ENCODE results near the gene NFYC. TPM values are rescaled to one million over a fixed set of nuclear protein-coding genes. Genes with fewer than 3 reads are reported as not detected.

NFYC gene
- total RNA-seq, 4 donors from 2014 or later = 45.3 to 58.6 (median 57.4) TPM

- H3K36me3 ChIP-seq = no peaks in the 10 kb centered on the region
- no peak for ATAC-seq
- TF ChIP-seq POLR2A (IDR thresholded peaks at IDR 0.05) (no peak), CTCF (IDR thresholded peaks at IDR 0.05 in 4 of 5, conservative IDR thresholded peaks at IDR 0.05 in 1 of 5) (no peak)
- peak overlapping the region in 3 of 4 donors; percentile 37 to 89 (median 85) for H3K27ac ChIP-seq
- intact Hi-C loops (cut with DNase I; ENCODE audit: low total_unique reads) = loop anchor here (1.0 to 5.0 kb wide), 2 partner anchors 39 to 112 kb away; partner anchors contain the start of gene NFYC
- H3K27me3 ChIP-seq = no peaks in the 10 kb centered on the region
- peaks cover 40 to 43% of the 10 kb centered on the region in 2 donors for H3K4me1 ChIP-seq
- in situ Hi-C loops (cut with MboI; ENCODE audit: low sequenced_read_pairs in 4 of 4) = no loop called here
- H3K4me3 ChIP-seq = no peak overlapping the region
- DNase-seq = no peak
- H3K9me3 ChIP-seq = no peaks in the 10 kb centered on the region
Observed at GRCh38 chr1:40803902-40804301, 112.4 kb downstream of the NFYC start.

DNA sequence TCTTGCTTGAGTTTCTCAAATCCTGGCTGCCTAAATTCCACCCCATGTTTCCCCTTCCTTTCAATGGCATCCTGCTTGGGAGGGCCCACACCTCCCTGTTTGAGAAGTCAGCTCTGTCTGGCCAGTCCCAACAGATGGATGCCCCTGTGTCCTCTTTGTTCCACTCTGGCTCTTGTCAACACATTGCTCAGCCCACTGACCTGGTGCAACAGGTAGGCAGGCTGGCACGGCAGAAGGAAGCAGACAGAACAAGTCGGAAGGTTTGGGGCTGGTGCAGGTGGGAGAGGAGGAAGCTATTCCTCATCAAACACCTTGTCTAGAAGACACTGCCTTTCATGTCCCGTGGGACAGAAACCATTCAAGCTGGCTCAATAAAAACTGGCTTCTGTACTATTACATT, 114.7 kb downstream of the NFYC start:
- Histone ChIP-seq H3K36me3 (no peaks in the 10 kb centered on the region), H3K27me3 (no peaks in the 10 kb centered on the region), H3K4me1 (peaks cover 19 to 21% of the 10 kb centered on the region in 2 donors), H3K9me3 (no peaks in the 10 kb centered on the region), H3K27ac (peak overlapping the region in 1 of 4 donors; percentile 57), H3K4me3 (no peak overlapping the region)
- DNase-seq (no peak), ATAC-seq (no peak)
- TF ChIP-seq POLR2A (IDR thresholded peaks at IDR 0.05) (no peak), CTCF (IDR thresholded peaks at IDR 0.05 in 4 of 5, conservative IDR thresholded peaks at IDR 0.05 in 1 of 5) (no peak)
- in situ Hi-C loops (cut with MboI; ENCODE audit: low sequenced_read_pairs in 4 of 4) = no loop called here
- intact Hi-C loops (cut with DNase I; ENCODE audit: low total_unique reads) = no loop called here

DNA sequence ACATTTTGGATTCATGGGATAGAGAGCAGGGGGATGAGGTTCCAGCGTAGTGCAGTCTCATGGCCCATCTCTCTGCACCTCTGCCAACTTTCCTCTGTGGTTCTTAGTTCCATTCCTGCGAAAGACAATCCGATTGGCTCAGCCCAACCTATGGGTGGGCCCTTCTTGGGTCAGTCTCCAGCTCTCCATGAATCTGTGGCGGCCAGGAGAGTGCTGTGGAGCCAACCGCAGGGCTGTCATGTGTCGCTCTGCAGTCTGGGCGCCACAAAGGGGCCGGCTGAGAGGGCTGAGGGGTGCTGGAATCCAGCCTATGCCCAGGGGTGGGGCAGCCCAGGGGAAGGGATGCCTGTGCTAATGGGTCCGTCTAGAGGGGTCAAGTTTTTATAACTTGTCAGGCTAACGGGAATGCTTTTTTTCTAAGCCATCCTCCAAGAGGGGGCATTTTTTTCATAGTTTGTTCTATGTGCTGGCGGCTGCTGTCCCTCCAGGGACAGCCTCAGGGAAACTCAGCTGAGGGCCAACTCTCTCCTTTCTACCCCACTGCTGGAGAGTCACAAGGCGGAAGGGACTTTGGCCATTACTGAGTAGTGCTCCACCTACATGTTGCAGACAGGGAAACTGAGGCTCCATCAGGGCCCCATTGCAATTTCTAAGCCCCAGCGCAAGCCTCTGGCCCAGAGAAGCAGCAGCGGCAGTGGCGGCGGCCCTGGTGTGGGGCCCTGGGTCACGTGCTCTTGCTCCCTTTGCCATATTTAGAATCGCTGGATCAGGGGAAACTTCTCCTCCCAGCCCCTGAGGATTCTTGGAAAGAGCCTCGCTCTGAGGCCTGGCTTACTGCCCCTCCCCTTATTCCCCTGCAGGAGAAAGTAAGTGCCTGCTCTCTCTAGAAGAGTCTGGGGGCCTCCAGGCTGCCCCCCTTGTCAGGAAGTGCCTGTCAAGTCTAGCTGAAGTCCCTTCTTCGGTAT, 115.5 kb downstream of the NFYC start:
- TF ChIP-seq CTCF (IDR thresholded peaks at IDR 0.05 in 4 of 5, conservative IDR thresholded peaks at IDR 0.05 in 1 of 5) (no peak), POLR2A (IDR thresholded peaks at IDR 0.05) (no peak)
- intact Hi-C loops (cut with DNase I; ENCODE audit: low total_unique reads) (no loop called here), in situ Hi-C loops (cut with MboI; ENCODE audit: low sequenced_read_pairs in 4 of 4) (no loop called here)
- Histone ChIP-seq H3K9me3 (no peaks in the 10 kb centered on the region), H3K36me3 (no peaks in the 10 kb centered on the region), H3K4me3 (peak overlapping the region in 3 of 4 donors; percentile 15 to 34 (median 25)), H3K4me1 (peaks cover 12 to 13% of the 10 kb centered on the region in 2 donors), H3K27ac (peak overlapping the region; percentile 22 to 57 (median 32)), H3K27me3 (no peaks in the 10 kb centered on the region)
- DNase-seq = no peak
- peak in 1 of 2 donors; percentile 42 for ATAC-seq

DNA sequence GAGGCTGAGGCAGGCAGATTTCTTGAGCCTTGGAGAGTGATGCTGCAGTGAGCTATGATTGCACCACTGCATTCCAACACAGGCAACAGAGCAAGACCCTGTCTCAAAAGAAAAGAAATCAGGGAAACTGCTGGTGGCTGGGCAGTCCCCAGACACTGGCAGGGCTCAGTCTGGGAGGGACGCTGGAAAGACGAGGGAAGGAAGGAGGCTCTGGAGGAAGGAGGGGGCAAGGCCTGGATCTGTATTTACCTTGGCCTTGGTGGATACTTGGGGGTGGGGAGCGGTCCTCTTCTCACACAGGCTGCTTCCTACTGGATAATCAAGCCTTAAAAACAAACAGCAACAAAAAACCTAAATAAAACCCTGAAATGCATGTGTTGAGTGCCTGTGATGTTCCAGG, 116.5 kb downstream of the NFYC start:
- Histone ChIP-seq H3K36me3 (no peaks in the 10 kb centered on the region), H3K4me1 (peaks cover 10 to 12% of the 10 kb centered on the region in 2 donors), H3K27me3 (no peaks in the 10 kb centered on the region), H3K4me3 (no peak overlapping the region), H3K9me3 (no peaks in the 10 kb centered on the region), H3K27ac (no peak overlapping the region)
- intact Hi-C loops (cut with DNase I; ENCODE audit: low total_unique reads) (no loop called here), in situ Hi-C loops (cut with MboI; ENCODE audit: low sequenced_read_pairs in 4 of 4) (no loop called here)
- DNase-seq (no peak), ATAC-seq (no peak)
- TF ChIP-seq POLR2A (IDR thresholded peaks at IDR 0.05) (no peak), CTCF (IDR thresholded peaks at IDR 0.05 in 4 of 5, conservative IDR thresholded peaks at IDR 0.05 in 1 of 5) (no peak)
